ENCODE data around the gene TRERF1. TPM values are rescaled to one million over a fixed set of nuclear protein-coding genes. Genes with fewer than 3 reads are reported as not detected.

Gene TRERF1
- total RNA-seq, 1 experiment from 2014 or later, result 14.5 TPM

DNA sequence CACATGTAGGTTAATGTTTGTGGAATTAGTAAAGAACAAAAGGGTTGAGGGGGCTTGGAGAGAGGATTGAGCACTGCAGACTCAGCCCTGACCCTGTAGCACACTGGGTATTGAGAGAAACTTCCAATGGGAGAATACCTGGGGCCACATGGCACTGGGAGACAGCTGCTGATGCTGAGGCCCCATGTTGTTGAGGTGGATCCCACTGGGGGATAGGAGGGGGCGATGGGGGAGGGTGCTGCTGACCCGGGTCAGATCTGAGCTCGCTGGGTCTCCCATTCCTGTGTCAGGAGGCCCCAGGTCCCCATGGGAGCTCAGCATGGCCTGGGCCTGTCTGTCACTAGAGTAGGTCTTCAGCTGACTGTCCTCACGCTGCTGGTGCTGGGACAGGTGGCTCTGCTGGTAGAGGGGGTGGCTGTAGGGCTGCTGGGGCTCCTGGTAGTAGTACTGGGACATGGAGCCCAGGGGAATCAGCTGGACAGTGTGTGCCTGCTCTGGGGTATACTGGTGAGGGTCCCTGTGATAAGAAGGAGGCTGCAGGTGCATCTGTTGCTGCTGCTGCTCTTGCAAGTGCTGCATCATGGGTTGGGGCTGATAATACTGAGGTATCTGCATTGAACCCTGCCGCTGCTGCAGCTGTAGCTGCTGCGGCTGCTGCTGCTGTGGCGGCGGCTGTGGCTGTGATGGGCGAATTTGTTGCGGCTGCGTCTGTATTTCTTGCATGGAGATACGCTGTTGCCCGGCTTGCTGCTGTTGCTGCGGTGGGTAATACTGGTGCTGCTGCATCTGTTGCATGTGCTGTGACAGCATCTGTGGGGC, 183.5 kb downstream of the TRERF1 start:
- Histone ChIP-seq H3K36me3 (ENCODE audit: low read depth) (0 out of 2 replicates have a peak, but pooled peaks cover 6% of the 10 kb centered on the region), H3K9me3 (ENCODE audit: insufficient read depth, low read depth) (no peaks in the 10 kb centered on the region), H3K4me3 (no peak overlapping the region), H3K9me2 (ENCODE audit: insufficient read depth) (no peaks in the 10 kb centered on the region), H3K4me1 (replicated peaks; ENCODE audit: insufficient read depth) (no peaks in the 10 kb centered on the region), H3K27ac (no peak overlapping the region), H3F3A (ENCODE audit: insufficient read depth, low read depth) (no peaks in the 10 kb centered on the region; the same call in 1 of the 2 replicates), H4K20me1 (ENCODE audit: insufficient read depth) (no peaks in the 10 kb centered on the region), H3K4me2 (no peak overlapping the region), H3K27me3 (ENCODE audit: insufficient read depth, low read depth) (no peaks in the 10 kb centered on the region), H3K79me2 (ENCODE audit: low read depth) (no peaks in the 10 kb centered on the region), H2AFZ (no peak overlapping the region)
- intact Hi-C loops (cut with micrococcal nuclease; ENCODE audit: unreplicated experiment), result no loop called here
- BruUV-seq (replicated peaks), result no TSS peak
- ChIA-PET CTCF (no interaction called here), POLR2A (ENCODE audit: unreplicated experiment) (no interaction called here)
- no peak for TF ChIP-seq EZH2 (IDR thresholded peaks at IDR 0.05; ENCODE audit: low read depth)
- TF ChIP-seq, protein P1, sequence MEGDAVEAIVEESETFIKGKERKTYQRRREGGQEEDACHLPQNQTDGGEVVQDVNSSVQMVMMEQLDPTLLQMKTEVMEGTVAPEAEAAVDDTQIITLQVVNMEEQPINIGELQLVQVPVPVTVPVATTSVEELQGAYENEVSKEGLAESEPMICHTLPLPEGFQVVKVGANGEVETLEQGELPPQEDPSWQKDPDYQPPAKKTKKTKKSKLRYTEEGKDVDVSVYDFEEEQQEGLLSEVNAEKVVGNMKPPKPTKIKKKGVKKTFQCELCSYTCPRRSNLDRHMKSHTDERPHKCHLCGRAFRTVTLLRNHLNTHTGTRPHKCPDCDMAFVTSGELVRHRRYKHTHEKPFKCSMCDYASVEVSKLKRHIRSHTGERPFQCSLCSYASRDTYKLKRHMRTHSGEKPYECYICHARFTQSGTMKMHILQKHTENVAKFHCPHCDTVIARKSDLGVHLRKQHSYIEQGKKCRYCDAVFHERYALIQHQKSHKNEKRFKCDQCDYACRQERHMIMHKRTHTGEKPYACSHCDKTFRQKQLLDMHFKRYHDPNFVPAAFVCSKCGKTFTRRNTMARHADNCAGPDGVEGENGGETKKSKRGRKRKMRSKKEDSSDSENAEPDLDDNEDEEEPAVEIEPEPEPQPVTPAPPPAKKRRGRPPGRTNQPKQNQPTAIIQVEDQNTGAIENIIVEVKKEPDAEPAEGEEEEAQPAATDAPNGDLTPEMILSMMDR (conservative IDR thresholded peaks at IDR 0.05), result no peak
- no peak for DNase-seq

DNA sequence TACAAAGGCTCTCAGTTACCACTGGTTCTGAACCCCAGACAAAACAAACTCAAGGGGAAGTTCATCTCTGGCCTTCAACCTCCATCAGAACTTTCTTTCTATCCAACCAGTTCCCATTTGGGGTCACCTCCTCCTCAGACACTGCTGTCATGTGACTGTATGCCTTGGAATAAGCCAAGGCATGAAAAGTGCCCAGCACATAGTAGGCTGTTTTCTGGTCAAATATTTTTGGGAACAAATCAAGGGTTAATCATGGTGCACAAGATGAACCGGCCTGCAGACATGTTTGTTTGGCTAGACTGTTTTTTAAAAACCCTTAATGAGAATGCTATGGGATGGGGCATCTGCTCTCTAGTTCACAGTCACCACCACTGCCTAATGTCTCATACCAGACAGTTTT, 185.2 kb downstream of the TRERF1 start:
- no peaks in the 10 kb centered on the region for H3K9me2 ChIP-seq (ENCODE audit: insufficient read depth)
- H3K4me2 ChIP-seq, result no peak overlapping the region
- H3K36me3 ChIP-seq (ENCODE audit: low read depth), result 0 out of 2 replicates have a peak, but pooled peaks cover 6% of the 10 kb centered on the region
- no peaks in the 10 kb centered on the region for H3K79me2 ChIP-seq (ENCODE audit: low read depth)
- intact Hi-C loops (cut with micrococcal nuclease; ENCODE audit: unreplicated experiment), result no loop called here
- no peaks in the 10 kb centered on the region for H3K27me3 ChIP-seq (ENCODE audit: insufficient read depth, low read depth)
- ChIA-PET POLR2A (ENCODE audit: unreplicated experiment) (no interaction called here), CTCF (no interaction called here)
- no peaks in the 10 kb centered on the region for H3K4me1 ChIP-seq (replicated peaks; ENCODE audit: insufficient read depth)
- H3K9me3 ChIP-seq (ENCODE audit: insufficient read depth, low read depth), result no peaks in the 10 kb centered on the region
- no TSS peak for BruUV-seq (replicated peaks)
- H4K20me1 ChIP-seq (ENCODE audit: insufficient read depth), result no peaks in the 10 kb centered on the region
- H3K4me3 ChIP-seq, result no peak overlapping the region
- no peak for DNase-seq
- no peak overlapping the region for H2AFZ ChIP-seq
- TF ChIP-seq, protein P1 (conservative IDR thresholded peaks at IDR 0.05), result no peak
- no peak for TF ChIP-seq EZH2 (IDR thresholded peaks at IDR 0.05; ENCODE audit: low read depth)
- H3F3A ChIP-seq (ENCODE audit: insufficient read depth, low read depth), result no peaks in the 10 kb centered on the region; the same call in 1 of the 2 replicates
- no peak overlapping the region for H3K27ac ChIP-seq

DNA sequence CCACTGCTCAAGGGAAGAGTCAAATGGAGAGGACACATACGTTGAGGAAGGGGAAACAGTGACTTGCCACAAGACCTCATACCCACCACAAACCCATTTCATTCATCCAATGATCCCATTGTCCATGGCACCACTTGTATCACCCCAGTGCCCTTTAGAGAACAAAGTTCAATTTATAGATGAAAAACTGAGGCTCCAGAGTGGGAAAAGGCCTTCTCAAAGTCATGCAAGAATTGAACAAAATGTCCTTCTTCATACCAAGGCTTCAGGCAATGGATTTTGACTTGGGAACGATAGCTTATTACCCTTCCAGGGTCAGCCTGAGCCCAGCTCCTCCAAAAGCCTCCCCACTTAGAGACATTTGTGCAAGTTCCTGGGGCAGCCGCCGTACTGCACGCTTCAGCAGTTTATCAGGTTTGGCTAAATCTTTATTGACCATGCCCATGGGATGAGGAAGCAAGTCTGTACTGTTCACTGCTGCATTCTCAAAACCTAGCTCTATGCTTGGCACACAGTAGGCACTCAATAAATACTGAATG, 186.8 kb downstream of the TRERF1 start:
- DNase-seq, result no peak
- H3K9me3 ChIP-seq (ENCODE audit: insufficient read depth, low read depth), result no peaks in the 10 kb centered on the region
- H3K4me2 ChIP-seq, result no peak overlapping the region
- no peaks in the 10 kb centered on the region for H3K4me1 ChIP-seq (replicated peaks; ENCODE audit: insufficient read depth)
- 0 out of 2 replicates have a peak, but pooled peaks cover 6% of the 10 kb centered on the region for H3K36me3 ChIP-seq (ENCODE audit: low read depth)
- no peak for TF ChIP-seq EZH2 (IDR thresholded peaks at IDR 0.05; ENCODE audit: low read depth)
- TF ChIP-seq, protein P1 (conservative IDR thresholded peaks at IDR 0.05), result no peak
- no peak overlapping the region for H3K27ac ChIP-seq
- intact Hi-C loops (cut with micrococcal nuclease; ENCODE audit: unreplicated experiment), result no loop called here
- no peaks in the 10 kb centered on the region for H4K20me1 ChIP-seq (ENCODE audit: insufficient read depth)
- ChIA-PET CTCF (no interaction called here), POLR2A (ENCODE audit: unreplicated experiment) (no interaction called here)
- no peaks in the 10 kb centered on the region; the same call in 1 of the 2 replicates for H3F3A ChIP-seq (ENCODE audit: insufficient read depth, low read depth)
- no peaks in the 10 kb centered on the region for H3K27me3 ChIP-seq (ENCODE audit: insufficient read depth, low read depth)
- no peak overlapping the region for H2AFZ ChIP-seq
- no peak overlapping the region for H3K4me3 ChIP-seq
- H3K9me2 ChIP-seq (ENCODE audit: insufficient read depth), result no peaks in the 10 kb centered on the region
- BruUV-seq (replicated peaks), result no TSS peak
- H3K79me2 ChIP-seq (ENCODE audit: low read depth), result no peaks in the 10 kb centered on the region
